HepG2 (cell line): ENCODE data around the gene MVP. TPM values are rescaled to one million over a fixed set of nuclear protein-coding genes. Genes with fewer than 3 reads are reported as not detected.

ENCODE experiments used
- JARID2 ChIP-seq: sonication (generic); formaldehyde crosslinking; IDR thresholded peaks from 2 replicates; pipeline ENCODE4 v1.8.1; 2023; ENCODE audit warnings: missing genetic modification reagents, inconsistent platforms; ENCODE audit not compliant: insufficient replicate concordance
- KAT7 ChIP-seq: IDR thresholded peaks from 2 replicates; pipeline ENCODE4 v1.6.1; 2018; ENCODE audit warnings: borderline replicate concordance, missing compliant biosample characterization
- MTF1 ChIP-seq: sonication (generic); formaldehyde crosslinking; IDR thresholded peaks from 2 replicates; pipeline ENCODE4 v1.5.0; 2020; ENCODE audit warnings: missing genetic modification reagents
- SALL2 ChIP-seq: sonication (generic); formaldehyde crosslinking; IDR thresholded peaks from 2 replicates; pipeline ENCODE4 v1.8.1; 2023; ENCODE audit warnings: mild to moderate bottlenecking, missing genetic modification reagents, inconsistent platforms
- TOE1 ChIP-seq: sonication (generic); formaldehyde crosslinking; IDR thresholded peaks from 2 replicates; pipeline ENCODE4 v1.4.0; 2020; ENCODE audit warnings: mild to moderate bottlenecking, missing genetic modification reagents
- TP53 ChIP-seq: sonication (generic); formaldehyde crosslinking; conservative IDR thresholded peaks from 2 replicates; pipeline ENCODE4 v1.4.0; 2020; ENCODE audit warnings: missing genetic modification reagents
- YEATS2 ChIP-seq: sonication (generic); formaldehyde crosslinking; IDR thresholded peaks from 2 replicates; pipeline ENCODE4 v1.4.0; 2020; ENCODE audit warnings: missing genetic modification reagents, borderline replicate concordance
- ZNF569 ChIP-seq: sonication (generic); formaldehyde crosslinking; IDR thresholded peaks from 2 replicates; pipeline ENCODE4 v1.5.0; 2020; ENCODE audit warnings: mild to moderate bottlenecking, missing genetic modification reagents, moderate library complexity, borderline replicate concordance
- ZNF761 ChIP-seq: sonication (generic); formaldehyde crosslinking; conservative IDR thresholded peaks from 2 replicates; pipeline ENCODE4 v1.4.0; 2020; ENCODE audit warnings: mild to moderate bottlenecking, missing genetic modification reagents
- ZNF788 ChIP-seq: sonication (generic); formaldehyde crosslinking; IDR thresholded peaks from 2 replicates; pipeline ENCODE4 v1.5.0; 2020; ENCODE audit warnings: mild to moderate bottlenecking, missing genetic modification reagents, borderline replicate concordance
- polyA plus RNA-seq, 8 experiments: library from polyadenylated mRNA; depleted of rRNA in 3 of 8; stranded (reverse) in 7 of 8; unstranded in 1 of 8; fragments of >200 nt; fragmentation: Illumina TruSeq in 4 of 8; extraction: Trizol in 4 of 8; gene quantifications; 2 replicates each; pipeline versions ENCODE4 v1.2.1 to v1.2.3, GENCODE V29; 2011 to 2016; ENCODE audit warnings: low read depth in 4 of 8, missing spikeins in 1 of 8, mixed read lengths in 1 of 8; ENCODE audit not compliant: insufficient read depth in 1 of 8
- total RNA-seq, 5 experiments: library from RNA; depleted of rRNA; stranded (reverse); fragments of >200 nt; fragmentation: Illumina TruSeq; extraction: Trizol; gene quantifications; 2 replicates each; pipeline ENCODE4 v1.2.3, GENCODE V29; 2016; ENCODE audit warnings: low read depth in 1 of 5
- TF ChIP-seq, protein P1 (sequence below): sonication (generic); formaldehyde crosslinking; IDR thresholded peaks from 2 replicates; pipeline ENCODE4 v1.9.0; 2021; ENCODE audit warnings: missing genetic modification reagents, mild to moderate bottlenecking, borderline replicate concordance
- TF ChIP-seq, protein P2 (sequence below): sonication (generic); formaldehyde crosslinking; IDR thresholded peaks from 2 replicates; pipeline ENCODE4 v1.5.0; 2020; ENCODE audit warnings: missing genetic modification reagents
- TF ChIP-seq, protein P3 (sequence below): sonication (generic); formaldehyde crosslinking; conservative IDR thresholded peaks from 2 replicates; pipeline ENCODE4 v1.8.0; 2022; ENCODE audit warnings: mild to moderate bottlenecking, moderate library complexity, missing genetic modification reagents
- TF ChIP-seq, protein P4 (sequence below): IDR thresholded peaks from 2 replicates; pipeline ENCODE4 v1.6.1; 2016; ENCODE audit warnings: missing compliant biosample characterization, missing genetic modification reagents, borderline replicate concordance
- TF ChIP-seq, protein P5 (sequence below): fragments of 450-650 bp; IDR thresholded peaks from 2 replicates; pipeline ENCODE4 v1.6.1; 2017
- TF ChIP-seq, protein P6 (sequence below): sonication (generic); formaldehyde crosslinking; IDR thresholded peaks from 2 replicates; pipeline ENCODE4 v1.5.0; 2020; ENCODE audit warnings: mild to moderate bottlenecking, missing genetic modification reagents
- TF ChIP-seq, protein P7 (sequence below): sonication (generic); formaldehyde crosslinking; IDR thresholded peaks from 2 replicates; pipeline ENCODE4 v1.4.0; 2020; ENCODE audit warnings: mild to moderate bottlenecking, missing genetic modification reagents

MVP gene
- total and polyA plus RNA-seq, 2 of the 13 experiments (the other 11 are each of a cell fraction or from before 2014, with no cell fraction given): 22.9 to 43.5 TPM

DNA sequence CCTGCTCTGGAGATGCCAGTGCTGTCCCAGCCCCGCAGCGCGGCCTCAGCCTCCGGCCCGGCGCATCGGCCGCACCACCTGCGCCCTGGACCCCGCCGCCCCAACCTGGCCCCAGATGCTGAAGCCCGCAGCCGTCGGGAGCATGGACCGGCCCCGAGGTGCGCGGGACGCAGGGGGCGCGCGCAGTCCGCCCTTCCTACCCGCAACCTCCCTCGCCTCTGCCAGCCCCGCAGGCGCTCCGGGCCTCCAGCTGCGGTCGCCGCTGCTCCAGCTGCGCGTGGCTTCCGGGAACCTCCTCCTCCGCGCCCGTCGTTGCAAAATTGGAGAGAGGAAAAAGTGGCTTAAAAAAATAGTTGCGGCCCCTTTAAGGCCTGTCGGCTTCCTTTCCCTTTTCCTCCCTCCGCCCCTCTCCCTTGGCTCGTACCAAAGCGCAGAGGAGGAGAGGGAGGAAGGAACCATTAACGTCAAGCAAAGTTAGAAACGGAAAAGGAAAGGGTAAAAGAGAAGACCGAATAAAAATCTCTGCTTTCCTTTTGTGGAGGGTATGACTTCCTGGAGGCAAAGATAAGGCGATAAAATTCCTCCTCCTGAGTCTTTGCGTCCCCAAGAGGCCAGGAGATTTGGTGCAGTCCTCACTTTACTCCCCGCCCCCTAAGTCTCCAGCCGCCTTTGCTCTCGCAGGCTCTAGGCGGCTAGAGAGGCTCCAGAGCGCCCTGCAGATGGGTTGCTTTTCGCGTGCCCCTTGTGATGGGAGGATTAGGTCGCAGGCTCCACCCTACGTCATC is 42.8 kb downstream of the MVP start, which contains the start of gene CDIPT (continued):
- TF ChIP-seq, protein P1, sequence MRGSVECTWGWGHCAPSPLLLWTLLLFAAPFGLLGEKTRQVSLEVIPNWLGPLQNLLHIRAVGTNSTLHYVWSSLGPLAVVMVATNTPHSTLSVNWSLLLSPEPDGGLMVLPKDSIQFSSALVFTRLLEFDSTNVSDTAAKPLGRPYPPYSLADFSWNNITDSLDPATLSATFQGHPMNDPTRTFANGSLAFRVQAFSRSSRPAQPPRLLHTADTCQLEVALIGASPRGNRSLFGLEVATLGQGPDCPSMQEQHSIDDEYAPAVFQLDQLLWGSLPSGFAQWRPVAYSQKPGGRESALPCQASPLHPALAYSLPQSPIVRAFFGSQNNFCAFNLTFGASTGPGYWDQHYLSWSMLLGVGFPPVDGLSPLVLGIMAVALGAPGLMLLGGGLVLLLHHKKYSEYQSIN (CRISPR knock-in tag): no peak
- TF ChIP-seq YEATS2 (peak; percentile 96), TOE1 (no peak), KAT7 (0 out of 2 replicates have a peak, but pooled peaks have one; percentile 52), MTF1 (CRISPR knock-in tag) (no peak), TP53 (CRISPR knock-in tag) (no peak), JARID2 (CRISPR knock-in tag) (peak; percentile 94), ZNF569 (no peak; the same call in 1 of the 2 replicates), ZNF788 (CRISPR knock-in tag) (peak; percentile 87), SALL2 (0 out of 2 replicates have a peak, but pooled peaks have one; percentile 65), ZNF761 (no peak)
- TF ChIP-seq, protein P2, sequence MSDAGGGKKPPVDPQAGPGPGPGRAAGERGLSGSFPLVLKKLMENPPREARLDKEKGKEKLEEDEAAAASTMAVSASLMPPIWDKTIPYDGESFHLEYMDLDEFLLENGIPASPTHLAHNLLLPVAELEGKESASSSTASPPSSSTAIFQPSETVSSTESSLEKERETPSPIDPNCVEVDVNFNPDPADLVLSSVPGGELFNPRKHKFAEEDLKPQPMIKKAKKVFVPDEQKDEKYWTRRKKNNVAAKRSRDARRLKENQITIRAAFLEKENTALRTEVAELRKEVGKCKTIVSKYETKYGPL (CRISPR knock-in tag): no peak
- TF ChIP-seq, protein P3, sequence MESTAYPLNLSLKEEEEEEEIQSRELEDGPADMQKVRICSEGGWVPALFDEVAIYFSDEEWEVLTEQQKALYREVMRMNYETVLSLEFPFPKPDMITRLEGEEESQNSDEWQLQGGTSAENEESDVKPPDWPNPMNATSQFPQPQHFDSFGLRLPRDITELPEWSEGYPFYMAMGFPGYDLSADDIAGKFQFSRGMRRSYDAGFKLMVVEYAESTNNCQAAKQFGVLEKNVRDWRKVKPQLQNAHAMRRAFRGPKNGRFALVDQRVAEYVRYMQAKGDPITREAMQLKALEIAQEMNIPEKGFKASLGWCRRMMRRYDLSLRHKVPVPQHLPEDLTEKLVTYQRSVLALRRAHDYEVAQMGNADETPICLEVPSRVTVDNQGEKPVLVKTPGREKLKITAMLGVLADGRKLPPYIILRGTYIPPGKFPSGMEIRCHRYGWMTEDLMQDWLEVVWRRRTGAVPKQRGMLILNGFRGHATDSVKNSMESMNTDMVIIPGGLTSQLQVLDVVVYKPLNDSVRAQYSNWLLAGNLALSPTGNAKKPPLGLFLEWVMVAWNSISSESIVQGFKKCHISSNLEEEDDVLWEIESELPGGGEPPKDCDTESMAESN (CRISPR knock-in tag): peak; percentile 70; the same call in 1 of the 2 replicates
- TF ChIP-seq, protein P4, sequence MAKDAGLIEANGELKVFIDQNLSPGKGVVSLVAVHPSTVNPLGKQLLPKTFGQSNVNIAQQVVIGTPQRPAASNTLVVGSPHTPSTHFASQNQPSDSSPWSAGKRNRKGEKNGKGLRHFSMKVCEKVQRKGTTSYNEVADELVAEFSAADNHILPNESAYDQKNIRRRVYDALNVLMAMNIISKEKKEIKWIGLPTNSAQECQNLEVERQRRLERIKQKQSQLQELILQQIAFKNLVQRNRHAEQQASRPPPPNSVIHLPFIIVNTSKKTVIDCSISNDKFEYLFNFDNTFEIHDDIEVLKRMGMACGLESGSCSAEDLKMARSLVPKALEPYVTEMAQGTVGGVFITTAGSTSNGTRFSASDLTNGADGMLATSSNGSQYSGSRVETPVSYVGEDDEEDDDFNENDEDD (CRISPR knock-in tag): peak; percentile 83; the same call in 1 of the 2 replicates
- TF ChIP-seq, protein P5, sequence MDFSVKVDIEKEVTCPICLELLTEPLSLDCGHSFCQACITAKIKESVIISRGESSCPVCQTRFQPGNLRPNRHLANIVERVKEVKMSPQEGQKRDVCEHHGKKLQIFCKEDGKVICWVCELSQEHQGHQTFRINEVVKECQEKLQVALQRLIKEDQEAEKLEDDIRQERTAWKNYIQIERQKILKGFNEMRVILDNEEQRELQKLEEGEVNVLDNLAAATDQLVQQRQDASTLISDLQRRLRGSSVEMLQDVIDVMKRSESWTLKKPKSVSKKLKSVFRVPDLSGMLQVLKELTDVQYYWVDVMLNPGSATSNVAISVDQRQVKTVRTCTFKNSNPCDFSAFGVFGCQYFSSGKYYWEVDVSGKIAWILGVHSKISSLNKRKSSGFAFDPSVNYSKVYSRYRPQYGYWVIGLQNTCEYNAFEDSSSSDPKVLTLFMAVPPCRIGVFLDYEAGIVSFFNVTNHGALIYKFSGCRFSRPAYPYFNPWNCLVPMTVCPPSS: no peak
- TF ChIP-seq, protein P6, sequence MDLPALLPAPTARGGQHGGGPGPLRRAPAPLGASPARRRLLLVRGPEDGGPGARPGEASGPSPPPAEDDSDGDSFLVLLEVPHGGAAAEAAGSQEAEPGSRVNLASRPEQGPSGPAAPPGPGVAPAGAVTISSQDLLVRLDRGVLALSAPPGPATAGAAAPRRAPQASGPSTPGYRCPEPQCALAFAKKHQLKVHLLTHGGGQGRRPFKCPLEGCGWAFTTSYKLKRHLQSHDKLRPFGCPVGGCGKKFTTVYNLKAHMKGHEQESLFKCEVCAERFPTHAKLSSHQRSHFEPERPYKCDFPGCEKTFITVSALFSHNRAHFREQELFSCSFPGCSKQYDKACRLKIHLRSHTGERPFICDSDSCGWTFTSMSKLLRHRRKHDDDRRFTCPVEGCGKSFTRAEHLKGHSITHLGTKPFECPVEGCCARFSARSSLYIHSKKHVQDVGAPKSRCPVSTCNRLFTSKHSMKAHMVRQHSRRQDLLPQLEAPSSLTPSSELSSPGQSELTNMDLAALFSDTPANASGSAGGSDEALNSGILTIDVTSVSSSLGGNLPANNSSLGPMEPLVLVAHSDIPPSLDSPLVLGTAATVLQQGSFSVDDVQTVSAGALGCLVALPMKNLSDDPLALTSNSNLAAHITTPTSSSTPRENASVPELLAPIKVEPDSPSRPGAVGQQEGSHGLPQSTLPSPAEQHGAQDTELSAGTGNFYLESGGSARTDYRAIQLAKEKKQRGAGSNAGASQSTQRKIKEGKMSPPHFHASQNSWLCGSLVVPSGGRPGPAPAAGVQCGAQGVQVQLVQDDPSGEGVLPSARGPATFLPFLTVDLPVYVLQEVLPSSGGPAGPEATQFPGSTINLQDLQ: peak; percentile 80; the same call in 1 of the 2 replicates
- TF ChIP-seq, protein P7, sequence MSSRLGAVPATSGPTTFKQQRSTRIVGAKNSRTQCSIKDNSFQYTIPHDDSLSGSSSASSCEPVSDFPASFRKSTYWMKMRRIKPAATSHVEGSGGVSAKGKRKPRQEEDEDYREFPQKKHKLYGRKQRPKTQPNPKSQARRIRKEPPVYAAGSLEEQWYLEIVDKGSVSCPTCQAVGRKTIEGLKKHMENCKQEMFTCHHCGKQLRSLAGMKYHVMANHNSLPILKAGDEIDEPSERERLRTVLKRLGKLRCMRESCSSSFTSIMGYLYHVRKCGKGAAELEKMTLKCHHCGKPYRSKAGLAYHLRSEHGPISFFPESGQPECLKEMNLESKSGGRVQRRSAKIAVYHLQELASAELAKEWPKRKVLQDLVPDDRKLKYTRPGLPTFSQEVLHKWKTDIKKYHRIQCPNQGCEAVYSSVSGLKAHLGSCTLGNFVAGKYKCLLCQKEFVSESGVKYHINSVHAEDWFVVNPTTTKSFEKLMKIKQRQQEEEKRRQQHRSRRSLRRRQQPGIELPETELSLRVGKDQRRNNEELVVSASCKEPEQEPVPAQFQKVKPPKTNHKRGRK (CRISPR knock-in tag): no peak
